Measurements from ENCODE around the gene ROR2.
A peak's percentile ranks its signal among the peaks of the same experiment; 100 is the strongest.

The ROR2 gene

DNA sequence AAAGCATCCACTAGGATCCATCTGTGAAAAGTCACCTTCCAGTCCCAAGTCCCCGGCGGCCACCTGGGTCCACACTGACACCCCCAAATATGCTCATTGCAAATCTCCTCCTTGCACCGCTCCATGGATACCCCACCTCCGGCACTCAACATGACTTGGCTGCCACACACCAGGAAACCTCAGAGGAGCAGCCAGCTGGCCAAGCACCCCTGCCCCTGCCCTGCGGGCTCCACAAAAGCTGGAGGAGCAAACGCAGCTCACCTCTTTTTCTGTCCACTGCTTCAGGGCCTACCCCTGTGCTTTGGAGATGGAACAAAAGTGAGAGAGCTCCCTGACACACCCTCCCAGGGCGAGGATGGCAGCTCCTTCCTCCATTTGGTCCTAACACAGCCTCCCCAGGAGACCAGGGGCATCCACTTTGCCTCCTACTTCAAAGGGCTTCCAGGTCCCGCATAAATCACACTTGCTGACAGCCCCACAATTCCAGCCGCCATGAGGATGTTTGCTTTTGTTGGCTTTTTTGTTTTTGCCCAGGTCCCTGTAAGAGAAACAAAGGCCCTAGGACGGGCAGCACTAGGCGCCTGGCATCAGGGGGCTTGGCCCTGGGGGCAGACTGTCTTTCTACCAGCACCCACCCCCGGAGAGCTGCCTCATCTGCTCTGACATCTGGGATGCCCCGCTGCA lies 14.8 kb downstream of the ROR2 start:
- Histone ChIP-seq H2AFZ (ENCODE audit: low read length) (no peak overlapping the region), H3K4me3 (ENCODE audit: low read length in 2 of 2) (no peak overlapping the region), H3K4ac (ENCODE audit: low read length) (no peak overlapping the region), H3K27me3 (ENCODE audit: control insufficient read depth in 3 of 3, insufficient read depth in 3 of 3, low read depth in 1 of 3, low read length in 3 of 3) (no peaks in the 10 kb centered on the region), H3K4me2 (ENCODE audit: insufficient read depth, low read length, poor library complexity, severe bottlenecking) (no peak overlapping the region), H4K91ac (ENCODE audit: low read depth, low read length, poor library complexity) (no peak overlapping the region), H2BK12ac (ENCODE audit: low read length) (no peak overlapping the region), H2BK5ac (ENCODE audit: low read length) (no peak overlapping the region), H3K36me3 (replicated peaks in 1 of 2; ENCODE audit: control insufficient read depth in 2 of 2, insufficient read depth in 2 of 2, low read length in 2 of 2) (peaks cover 0 to 7% of the 10 kb centered on the region in 2 donors), H2BK120ac (ENCODE audit: low read depth, low read length) (no peak overlapping the region), H4K8ac (ENCODE audit: low read depth, low read length) (no peak overlapping the region), H2BK15ac (ENCODE audit: low read length) (no peak overlapping the region), H3K9ac (ENCODE audit: low read depth, low read length, poor library complexity) (no peak overlapping the region), H3K23ac (ENCODE audit: low read depth, low read length, poor library complexity) (no peak overlapping the region), H3K18ac (ENCODE audit: low read length) (peak overlapping the region; percentile 38), H2AK5ac (ENCODE audit: low read depth, low read length) (no peak overlapping the region), H3K79me1 (ENCODE audit: low read depth, low read length) (peaks cover 6% of the 10 kb centered on the region), H3K27ac (replicated peaks; ENCODE audit: low read length) (no peak overlapping the region), H3K9me3 (replicated peaks in 1 of 2; ENCODE audit: control insufficient read depth in 2 of 2, insufficient read depth in 1 of 2, low read depth in 1 of 2, low read length in 2 of 2) (peaks cover 4 to 31% of the 10 kb centered on the region in 2 donors), H3K14ac (ENCODE audit: low read length) (no peak overlapping the region), H3K4me1 (ENCODE audit: control insufficient read depth in 2 of 2, insufficient read depth in 1 of 2, low read depth in 1 of 2, low read length in 2 of 2) (peaks cover 0 to 15% of the 10 kb centered on the region in 2 donors)
- no CpG with 5 or more reads among the region's 13 CpGs for WGBS, 2 donors (ENCODE audit: extremely low coverage in 2 of 2, insufficient read length in 2 of 2, insufficient replicate concordance in 1 of 2)
- DNase-seq (ENCODE audit: low spot score), result no peak

DNA sequence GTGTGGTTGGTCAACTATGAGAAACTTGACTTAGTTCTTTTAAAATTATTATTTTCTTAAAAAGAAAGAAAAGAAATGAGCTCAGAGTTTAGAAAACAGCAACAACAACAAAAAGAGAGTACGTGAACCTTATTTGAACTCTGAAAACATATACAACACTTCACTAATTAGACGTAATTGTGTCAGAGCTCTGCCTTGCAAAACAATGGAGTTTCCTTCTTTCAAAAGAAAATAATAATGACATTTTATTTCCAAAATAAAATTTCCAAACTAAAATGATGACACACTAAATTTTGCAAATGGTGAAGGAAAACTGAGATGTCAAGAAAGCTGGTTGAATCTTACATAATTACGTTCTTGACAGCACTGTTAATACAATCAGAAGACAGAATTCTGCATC lies 15.4 kb downstream of the ROR2 start:
- H3K79me1 ChIP-seq (ENCODE audit: low read depth, low read length), result peaks cover 7% of the 10 kb centered on the region
- no peak overlapping the region for H3K4ac ChIP-seq (ENCODE audit: low read length)
- peaks cover 0 to 10% of the 10 kb centered on the region in 2 donors for H3K4me1 ChIP-seq (ENCODE audit: control insufficient read depth in 2 of 2, insufficient read depth in 1 of 2, low read depth in 1 of 2, low read length in 2 of 2)
- H2BK5ac ChIP-seq (ENCODE audit: low read length), result no peak overlapping the region
- H3K9me3 ChIP-seq (replicated peaks in 1 of 2; ENCODE audit: control insufficient read depth in 2 of 2, insufficient read depth in 1 of 2, low read depth in 1 of 2, low read length in 2 of 2), result peaks cover 7 to 37% of the 10 kb centered on the region in 2 donors
- no peak overlapping the region for H2BK15ac ChIP-seq (ENCODE audit: low read length)
- H3K36me3 ChIP-seq (replicated peaks in 1 of 2; ENCODE audit: control insufficient read depth in 2 of 2, insufficient read depth in 2 of 2, low read length in 2 of 2), result peaks cover 1 to 5% of the 10 kb centered on the region in 2 donors
- H2AFZ ChIP-seq (ENCODE audit: low read length), result no peak overlapping the region
- DNase-seq (ENCODE audit: low spot score), result no peak
- WGBS, 2 donors (ENCODE audit: extremely low coverage in 2 of 2, insufficient read length in 2 of 2, insufficient replicate concordance in 1 of 2), result no CpG with 5 or more reads among the region's 3 CpGs
- H3K4me3 ChIP-seq (ENCODE audit: low read length in 2 of 2), result no peak overlapping the region
- H3K27ac ChIP-seq (replicated peaks; ENCODE audit: low read length), result no peak overlapping the region
- no peak overlapping the region for H3K14ac ChIP-seq (ENCODE audit: low read length)
- H4K91ac ChIP-seq (ENCODE audit: low read depth, low read length, poor library complexity), result no peak overlapping the region
- no peak overlapping the region for H3K4me2 ChIP-seq (ENCODE audit: insufficient read depth, low read length, poor library complexity, severe bottlenecking)
- no peak overlapping the region for H4K8ac ChIP-seq (ENCODE audit: low read depth, low read length)
- H2BK120ac ChIP-seq (ENCODE audit: low read depth, low read length), result no peak overlapping the region
- no peak overlapping the region for H3K18ac ChIP-seq (ENCODE audit: low read length)
- no peak overlapping the region for H3K23ac ChIP-seq (ENCODE audit: low read depth, low read length, poor library complexity)
- H3K27me3 ChIP-seq (ENCODE audit: control insufficient read depth in 3 of 3, insufficient read depth in 3 of 3, low read depth in 1 of 3, low read length in 3 of 3), result no peaks in the 10 kb centered on the region
- no peak overlapping the region for H2AK5ac ChIP-seq (ENCODE audit: low read depth, low read length)
- no peak overlapping the region for H2BK12ac ChIP-seq (ENCODE audit: low read length)
- H3K9ac ChIP-seq (ENCODE audit: low read depth, low read length, poor library complexity), result no peak overlapping the region

DNA sequence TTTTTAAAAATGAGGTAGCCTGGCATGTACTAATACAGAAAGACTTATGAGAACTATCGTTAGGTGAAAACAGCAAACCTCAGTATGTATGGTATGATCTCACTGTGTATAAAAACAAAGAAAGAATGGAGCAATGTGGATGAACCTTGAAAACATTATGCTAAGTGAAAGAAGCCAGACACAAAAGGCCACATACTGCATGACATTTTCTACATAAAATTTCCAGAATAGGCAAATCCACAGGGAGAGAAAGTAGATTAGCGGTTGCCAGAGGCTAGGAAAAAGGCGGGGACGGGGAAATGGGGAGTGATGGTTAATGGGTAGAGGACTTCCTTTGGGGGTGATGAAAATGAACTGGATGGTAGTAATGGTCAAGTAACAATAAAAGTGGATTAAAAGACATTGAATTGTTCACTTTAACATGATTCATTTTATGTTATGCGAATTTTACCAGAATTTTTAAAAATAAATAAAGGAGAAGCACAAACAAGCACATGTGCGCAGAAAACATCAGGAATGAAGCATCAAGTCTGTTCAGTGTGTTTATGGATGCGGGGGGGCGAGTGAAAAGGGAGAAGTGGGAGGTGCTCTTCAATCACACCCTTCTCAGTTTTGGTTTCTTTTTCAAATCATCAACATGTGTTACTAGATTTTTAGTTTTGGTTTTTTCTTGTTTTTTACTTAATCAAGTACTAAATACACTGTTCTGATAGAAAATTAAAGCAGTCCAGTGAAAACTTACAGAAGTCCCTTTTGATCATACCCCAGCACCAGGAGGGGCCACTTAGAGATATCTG lies 16.3 kb downstream of the ROR2 start:
- WGBS, 2 donors (ENCODE audit: extremely low coverage in 2 of 2, insufficient read length in 2 of 2, insufficient replicate concordance in 1 of 2), result 100% methylated on average over 2 of the region's 8 CpGs; no CpG with 5 or more reads in 1 of the 2 donors
- Histone ChIP-seq H4K8ac (ENCODE audit: low read depth, low read length) (no peak overlapping the region), H3K36me3 (replicated peaks in 1 of 2; ENCODE audit: control insufficient read depth in 2 of 2, insufficient read depth in 2 of 2, low read length in 2 of 2) (peaks cover 0 to 4% of the 10 kb centered on the region in 2 donors), H3K18ac (ENCODE audit: low read length) (no peak overlapping the region), H2BK5ac (ENCODE audit: low read length) (no peak overlapping the region), H3K4me3 (ENCODE audit: low read length in 2 of 2) (no peak overlapping the region), H3K14ac (ENCODE audit: low read length) (no peak overlapping the region), H2BK12ac (ENCODE audit: low read length) (no peak overlapping the region), H3K9ac (ENCODE audit: low read depth, low read length, poor library complexity) (no peak overlapping the region), H2BK15ac (ENCODE audit: low read length) (no peak overlapping the region), H3K4ac (ENCODE audit: low read length) (no peak overlapping the region), H3K27me3 (ENCODE audit: control insufficient read depth in 3 of 3, insufficient read depth in 3 of 3, low read depth in 1 of 3, low read length in 3 of 3) (no peaks in the 10 kb centered on the region), H3K23ac (ENCODE audit: low read depth, low read length, poor library complexity) (no peak overlapping the region), H3K4me2 (ENCODE audit: insufficient read depth, low read length, poor library complexity, severe bottlenecking) (no peak overlapping the region), H3K79me1 (ENCODE audit: low read depth, low read length) (peaks cover 9% of the 10 kb centered on the region), H3K27ac (replicated peaks; ENCODE audit: low read length) (no peak overlapping the region), H2BK120ac (ENCODE audit: low read depth, low read length) (no peak overlapping the region), H2AK5ac (ENCODE audit: low read depth, low read length) (no peak overlapping the region), H3K9me3 (replicated peaks in 1 of 2; ENCODE audit: control insufficient read depth in 2 of 2, insufficient read depth in 1 of 2, low read depth in 1 of 2, low read length in 2 of 2) (peaks cover 15 to 46% of the 10 kb centered on the region in 2 donors), H3K4me1 (ENCODE audit: control insufficient read depth in 2 of 2, insufficient read depth in 1 of 2, low read depth in 1 of 2, low read length in 2 of 2) (peaks cover 0 to 9% of the 10 kb centered on the region in 2 donors), H4K91ac (ENCODE audit: low read depth, low read length, poor library complexity) (no peak overlapping the region), H2AFZ (ENCODE audit: low read length) (no peak overlapping the region)
- DNase-seq (ENCODE audit: low spot score), result no peak

GRCh38 chr9:91930475-91930874 lies 19.6 kb downstream of the ROR2 start:
- H3K4me2 ChIP-seq (ENCODE audit: insufficient read depth, low read length, poor library complexity, severe bottlenecking), result no peak overlapping the region
- no peak overlapping the region for H3K14ac ChIP-seq (ENCODE audit: low read length)
- no peak overlapping the region for H2BK12ac ChIP-seq (ENCODE audit: low read length)
- no peak overlapping the region for H2BK5ac ChIP-seq (ENCODE audit: low read length)
- H3K36me3 ChIP-seq (replicated peaks in 1 of 2; ENCODE audit: control insufficient read depth in 2 of 2, insufficient read depth in 2 of 2, low read length in 2 of 2), result peaks cover 0 to 4% of the 10 kb centered on the region in 2 donors
- H3K4ac ChIP-seq (ENCODE audit: low read length), result no peak overlapping the region
- WGBS, 2 donors (ENCODE audit: extremely low coverage in 2 of 2, insufficient read length in 2 of 2, insufficient replicate concordance in 1 of 2), result no CpG with 5 or more reads among the region's 3 CpGs
- no peak overlapping the region for H2AFZ ChIP-seq (ENCODE audit: low read length)
- H3K27ac ChIP-seq (replicated peaks; ENCODE audit: low read length), result no peak overlapping the region
- H2BK15ac ChIP-seq (ENCODE audit: low read length), result no peak overlapping the region
- peaks cover 0 to 5% of the 10 kb centered on the region in 2 donors for H3K4me1 ChIP-seq (ENCODE audit: control insufficient read depth in 2 of 2, insufficient read depth in 1 of 2, low read depth in 1 of 2, low read length in 2 of 2)
- DNase-seq (ENCODE audit: low spot score), result peak; percentile 14
- no peak overlapping the region for H3K9ac ChIP-seq (ENCODE audit: low read depth, low read length, poor library complexity)
- H2AK5ac ChIP-seq (ENCODE audit: low read depth, low read length), result no peak overlapping the region
- no peak overlapping the region for H4K91ac ChIP-seq (ENCODE audit: low read depth, low read length, poor library complexity)
- no peak overlapping the region for H2BK120ac ChIP-seq (ENCODE audit: low read depth, low read length)
- no peaks in the 10 kb centered on the region for H3K27me3 ChIP-seq (ENCODE audit: control insufficient read depth in 3 of 3, insufficient read depth in 3 of 3, low read depth in 1 of 3, low read length in 3 of 3)
- no peak overlapping the region for H3K23ac ChIP-seq (ENCODE audit: low read depth, low read length, poor library complexity)
- peaks cover 13% of the 10 kb centered on the region for H3K79me1 ChIP-seq (ENCODE audit: low read depth, low read length)
- no peak overlapping the region for H3K18ac ChIP-seq (ENCODE audit: low read length)
- H3K4me3 ChIP-seq (ENCODE audit: low read length in 2 of 2), result no peak overlapping the region
- H3K9me3 ChIP-seq (replicated peaks in 1 of 2; ENCODE audit: control insufficient read depth in 2 of 2, insufficient read depth in 1 of 2, low read depth in 1 of 2, low read length in 2 of 2), result peaks cover 21 to 50% of the 10 kb centered on the region in 2 donors
- H4K8ac ChIP-seq (ENCODE audit: low read depth, low read length), result no peak overlapping the region
